HG03571 (cell line): ENCODE results near the gene FKBP1B.
"Not testable (repeated sequence)": the region's sequence is repeated elsewhere in the genome, so short reads cannot be mapped to it uniquely, and the experiment has no call there.

Source experiments
- ATAC-seq: cut with Tn5 transposase; IDR thresholded peaks from one replicate; pipeline ENCODE4 v1.9.1; 2021; ENCODE audit not compliant: unreplicated experiment

Gene FKBP1B

GRCh38 chr2:24100732-24101131 lies 51.2 kb downstream of the FKBP1B start:
- ATAC-seq = not testable (repeated sequence)

DNA sequence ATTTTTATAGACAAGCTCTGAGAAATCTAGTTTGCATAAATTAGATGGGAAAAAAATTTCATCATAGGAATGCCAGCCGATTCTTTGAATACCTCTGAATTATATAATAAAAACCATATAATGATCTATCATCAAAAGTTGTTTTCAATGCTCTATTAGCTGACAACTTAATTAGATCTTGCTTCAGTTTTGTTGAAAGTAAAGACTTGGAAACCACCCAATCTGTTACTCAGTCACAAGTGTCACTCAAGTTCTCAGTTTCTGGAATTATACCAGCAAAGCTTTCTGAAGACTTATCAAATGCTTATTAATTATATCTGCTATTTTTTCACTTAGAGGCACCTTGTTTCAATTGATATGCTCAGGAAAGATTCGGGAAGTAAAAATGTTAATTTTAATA lies 52.5 kb downstream of the FKBP1B start:
- ATAC-seq = no peak

- ATAC-seq = no peak
Measured at GRCh38 chr2:24102677-24103076, 53.1 kb downstream of the FKBP1B start.

GRCh38 chr2:24104110-24104650 lies 54.6 kb downstream of the FKBP1B start:
- no peak for ATAC-seq

DNA sequence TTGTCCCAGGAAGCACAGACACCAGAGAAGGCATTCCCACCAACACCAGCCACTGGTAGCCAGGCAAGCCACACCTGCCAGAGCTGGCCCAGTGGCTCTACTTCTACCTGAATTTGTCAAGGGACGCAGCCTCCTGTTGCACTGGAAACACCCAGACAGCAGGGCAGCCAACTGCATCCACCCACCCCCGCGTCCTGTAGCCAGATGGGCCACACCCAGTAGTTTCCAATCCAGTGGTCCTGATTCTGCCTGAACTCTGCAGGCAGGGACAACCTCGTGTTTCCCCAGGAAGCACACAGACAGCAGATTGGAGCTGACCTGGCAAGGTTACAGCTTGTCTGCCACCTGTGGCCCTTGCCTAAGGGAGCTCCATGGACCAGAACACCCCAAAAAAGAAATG lies 55.4 kb downstream of the FKBP1B start:
- ATAC-seq = no peak

DNA sequence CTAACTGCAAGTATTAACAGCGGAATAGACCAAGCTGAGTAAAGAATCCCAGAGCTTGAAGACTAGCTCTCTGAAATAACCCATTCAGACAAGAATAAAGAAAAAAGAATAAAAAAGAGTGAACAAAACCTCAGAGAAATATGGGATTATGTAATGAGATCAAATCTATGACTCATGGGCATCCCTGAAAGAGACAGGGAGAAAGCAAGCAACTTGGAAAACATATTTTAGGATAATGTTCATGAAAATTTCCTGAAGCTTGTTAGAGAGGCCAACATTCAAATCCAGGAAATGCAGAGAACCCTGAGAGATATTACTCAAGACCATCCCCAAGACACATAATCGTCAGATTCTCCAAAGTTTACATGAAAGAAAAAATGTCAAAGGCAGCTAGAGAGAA lies 56.3 kb downstream of the FKBP1B start:
- no peak for ATAC-seq

GRCh38 chr2:24106786-24107185 lies 57.2 kb downstream of the FKBP1B start:
- no peak for ATAC-seq

- ATAC-seq = no peak
Measured at GRCh38 chr2:24107336-24107735, 57.8 kb downstream of the FKBP1B start.

GRCh38 chr2:24109431-24109830 lies 59.9 kb downstream of the FKBP1B start:
- ATAC-seq = not testable (repeated sequence)

DNA sequence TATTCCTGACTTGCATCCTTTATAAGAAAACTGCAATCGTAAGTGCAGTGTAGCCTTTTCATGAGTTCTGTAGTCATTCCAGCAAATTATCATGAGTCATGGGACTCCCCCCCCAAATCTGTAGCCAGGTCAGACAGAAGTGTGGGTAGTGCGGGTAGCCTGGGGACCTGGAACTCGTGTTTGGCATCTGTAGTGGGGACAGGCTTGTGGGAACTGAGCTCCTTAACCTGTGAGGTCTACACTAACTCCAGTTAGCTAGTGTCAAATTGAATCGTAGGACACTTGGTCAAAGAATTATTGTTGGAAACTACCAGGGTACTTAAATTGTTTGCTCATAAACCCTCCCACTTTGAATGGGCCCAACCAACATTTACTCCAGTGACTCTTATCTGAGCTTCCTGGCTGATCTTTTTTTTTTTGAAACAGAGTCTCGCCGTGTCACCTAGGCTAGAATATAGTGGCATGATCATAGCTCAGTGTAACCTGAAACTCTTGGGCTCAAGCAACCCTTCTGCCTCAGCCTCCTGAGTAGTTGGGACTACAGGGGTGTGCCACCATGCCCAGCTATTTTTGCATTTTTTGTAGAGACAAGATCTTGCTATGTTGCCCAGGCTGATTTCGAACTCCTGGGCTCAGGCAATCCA lies 61.2 kb downstream of the FKBP1B start:
- no peak for ATAC-seq

DNA sequence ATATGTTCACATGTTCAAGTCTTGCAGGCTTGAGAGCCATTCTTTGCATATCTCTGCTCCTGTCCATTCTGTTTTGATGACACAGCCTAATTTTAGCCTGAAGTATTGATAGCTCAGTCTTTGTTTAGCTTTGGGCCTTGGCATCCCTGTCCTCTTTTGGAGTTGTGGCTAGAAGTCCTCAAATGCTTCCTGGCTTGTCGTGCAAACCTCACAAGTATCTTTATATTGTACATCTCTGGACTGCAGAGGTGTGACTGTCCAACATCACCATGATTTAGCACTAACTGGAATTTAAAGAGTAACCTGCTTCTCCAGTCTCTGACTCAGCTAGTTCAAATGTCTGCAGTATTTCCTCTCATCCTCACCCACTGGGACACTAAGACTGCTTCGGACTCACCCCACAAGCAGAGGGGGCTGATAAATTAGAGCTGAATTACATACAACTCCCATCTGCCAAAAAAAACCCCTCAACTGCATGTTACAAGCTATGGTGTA lies 61.9 kb downstream of the FKBP1B start:
- ATAC-seq = no peak
